ENCODE results near the gene MYO1D. TPM values are rescaled to one million over a fixed set of nuclear protein-coding genes. Genes with fewer than 3 reads are reported as not detected.

MYO1D gene
- total RNA-seq, 1 experiment from 2014 or later, result 40.8 TPM

- CTCF ChIA-PET, result interaction anchor here (0.5 kb wide), 1 partner anchor 73 kb away, joined by 3 read pairs; no protein-coding TSS in a partner anchor
- Histone ChIP-seq H3K79me2 (ENCODE audit: low read depth) (no peaks in the 10 kb centered on the region), H3K9me3 (ENCODE audit: insufficient read depth, low read depth) (no peaks in the 10 kb centered on the region), H3K27ac (no peak overlapping the region), H4K20me1 (ENCODE audit: insufficient read depth) (no peaks in the 10 kb centered on the region), H3K27me3 (ENCODE audit: insufficient read depth, low read depth) (no peaks in the 10 kb centered on the region), H3F3A (ENCODE audit: insufficient read depth, low read depth) (no peaks in the 10 kb centered on the region), H3K36me3 (ENCODE audit: low read depth) (no peaks in the 10 kb centered on the region), H3K9me2 (ENCODE audit: insufficient read depth) (no peaks in the 10 kb centered on the region), H3K4me2 (no peak overlapping the region), H3K4me1 (replicated peaks; ENCODE audit: insufficient read depth) (no peaks in the 10 kb centered on the region), H2AFZ (no peak overlapping the region), H3K4me3 (no peak overlapping the region)
- TF ChIP-seq CTCF (conservative IDR thresholded peaks at IDR 0.05), result no peak
- TF ChIP-seq EZH2 (IDR thresholded peaks at IDR 0.05; ENCODE audit: low read depth), result no peak
- no peak for DNase-seq
- BruUV-seq (replicated peaks), result no TSS peak
- intact Hi-C loops (cut with micrococcal nuclease; ENCODE audit: unreplicated experiment), result no loop called here
- POLR2A ChIA-PET (ENCODE audit: unreplicated experiment), result no interaction called here
Observed at GRCh38 chr17:32795339-32795979, 81.5 kb downstream of the MYO1D start.

- Histone ChIP-seq H3K27me3 (ENCODE audit: insufficient read depth, low read depth) (no peaks in the 10 kb centered on the region), H3K79me2 (ENCODE audit: low read depth) (no peaks in the 10 kb centered on the region), H3K27ac (no peak overlapping the region), H3K4me3 (no peak overlapping the region), H3K4me2 (no peak overlapping the region), H3F3A (ENCODE audit: insufficient read depth, low read depth) (no peaks in the 10 kb centered on the region), H3K4me1 (replicated peaks; ENCODE audit: insufficient read depth) (no peaks in the 10 kb centered on the region), H3K9me2 (ENCODE audit: insufficient read depth) (no peaks in the 10 kb centered on the region), H4K20me1 (ENCODE audit: insufficient read depth) (no peaks in the 10 kb centered on the region), H3K9me3 (ENCODE audit: insufficient read depth, low read depth) (no peaks in the 10 kb centered on the region), H2AFZ (no peak overlapping the region), H3K36me3 (ENCODE audit: low read depth) (no peaks in the 10 kb centered on the region)
- intact Hi-C loops (cut with micrococcal nuclease; ENCODE audit: unreplicated experiment), result no loop called here
- ChIA-PET CTCF (no interaction called here), POLR2A (ENCODE audit: unreplicated experiment) (no interaction called here)
- TF ChIP-seq CTCF (conservative IDR thresholded peaks at IDR 0.05) (no peak), EZH2 (IDR thresholded peaks at IDR 0.05; ENCODE audit: low read depth) (no peak)
- no TSS peak for BruUV-seq (replicated peaks)
- DNase-seq, result no peak
Observed at GRCh38 chr17:32794533-32795246, 82.2 kb downstream of the MYO1D start.

- Histone ChIP-seq H3K4me2 (no peak overlapping the region), H2AFZ (no peak overlapping the region), H3K36me3 (ENCODE audit: low read depth) (no peaks in the 10 kb centered on the region), H3K4me3 (no peak overlapping the region), H3K79me2 (ENCODE audit: low read depth) (no peaks in the 10 kb centered on the region), H3K27ac (no peak overlapping the region), H3K4me1 (replicated peaks; ENCODE audit: insufficient read depth) (no peaks in the 10 kb centered on the region), H4K20me1 (ENCODE audit: insufficient read depth) (no peaks in the 10 kb centered on the region), H3K9me3 (ENCODE audit: insufficient read depth, low read depth) (no peaks in the 10 kb centered on the region), H3K9me2 (ENCODE audit: insufficient read depth) (no peaks in the 10 kb centered on the region), H3K27me3 (ENCODE audit: insufficient read depth, low read depth) (no peaks in the 10 kb centered on the region), H3F3A (ENCODE audit: insufficient read depth, low read depth) (no peaks in the 10 kb centered on the region)
- no peak for DNase-seq
- BruUV-seq (replicated peaks), result no TSS peak
- TF ChIP-seq EZH2 (IDR thresholded peaks at IDR 0.05; ENCODE audit: low read depth) (no peak), CTCF (conservative IDR thresholded peaks at IDR 0.05) (no peak)
- intact Hi-C loops (cut with micrococcal nuclease; ENCODE audit: unreplicated experiment), result no loop called here
- ChIA-PET CTCF (interaction anchor here (0.7 kb wide), 1 partner anchor 78 kb away, joined by 3 read pairs; no protein-coding TSS in a partner anchor), POLR2A (ENCODE audit: unreplicated experiment) (no interaction called here)
Observed at GRCh38 chr17:32793841-32794240, 83.1 kb downstream of the MYO1D start.
